ENCODE data around the gene TMED10.
"Not testable (repeated sequence)": the region's sequence is repeated elsewhere in the genome, so short reads cannot be mapped to it uniquely, and the experiment has no call there.

Gene TMED10

GRCh38 chr14:75190023-75190422 lies 13.6 kb upstream of the TMED10 start:
- no peak for DNase-seq

- DNase-seq: no peak
Measured at GRCh38 chr14:75188520-75189268, 12.3 kb upstream of the TMED10 start.

GRCh38 chr14:75188086-75188485 lies 11.7 kb upstream of the TMED10 start:
- no peak for DNase-seq

- DNase-seq: no peak
Measured at GRCh38 chr14:75186953-75187352, 10.5 kb upstream of the TMED10 start.

GRCh38 chr14:75185251-75186040 lies 9.0 kb upstream of the TMED10 start:
- DNase-seq: no peak

DNA sequence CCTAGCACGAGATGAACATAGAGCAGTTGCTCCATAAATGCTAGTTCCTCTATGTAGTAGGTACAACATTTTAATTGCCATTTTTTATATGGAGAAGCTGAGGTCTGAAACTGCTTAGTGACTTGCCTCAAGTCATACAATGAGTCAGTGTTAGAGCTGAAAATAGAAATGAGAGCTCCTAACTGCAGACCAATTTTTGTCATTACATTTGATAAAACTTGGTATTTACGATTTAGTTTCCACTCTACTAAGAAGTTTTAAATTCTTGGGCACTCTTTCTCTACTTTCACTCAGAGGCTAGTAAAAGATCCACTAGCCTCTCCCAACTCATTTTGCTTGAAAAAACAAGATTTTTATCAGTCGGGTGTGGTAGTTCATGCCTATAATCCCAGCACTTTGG lies 8.1 kb upstream of the TMED10 start:
- no peak for DNase-seq

GRCh38 chr14:75184039-75184438 lies 7.6 kb upstream of the TMED10 start:
- DNase-seq: no peak

DNA sequence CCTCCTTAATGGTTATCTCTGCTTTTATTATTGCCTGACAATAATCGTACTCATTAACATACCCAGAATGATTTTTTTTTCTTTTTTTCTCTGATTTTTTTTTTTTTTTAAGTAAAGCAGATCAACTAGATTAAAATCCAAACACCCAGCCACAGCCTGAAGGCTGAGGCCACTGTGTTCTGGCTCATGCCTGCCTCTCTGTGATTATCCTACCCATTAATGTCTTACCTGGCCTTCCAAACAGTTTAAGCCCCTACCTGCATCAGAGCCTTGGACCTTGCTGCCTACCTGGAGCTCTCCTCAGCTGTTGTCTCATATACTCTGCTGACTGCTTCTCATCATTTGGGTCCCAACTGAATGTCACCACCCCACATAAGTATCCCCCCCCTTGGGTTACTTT lies 6.8 kb upstream of the TMED10 start:
- DNase-seq: no peak

- no peak for DNase-seq
Measured at GRCh38 chr14:75182821-75183220, 6.4 kb upstream of the TMED10 start.

- DNase-seq: not testable (repeated sequence)
Measured at GRCh38 chr14:75182163-75182562, 5.8 kb upstream of the TMED10 start.

DNA sequence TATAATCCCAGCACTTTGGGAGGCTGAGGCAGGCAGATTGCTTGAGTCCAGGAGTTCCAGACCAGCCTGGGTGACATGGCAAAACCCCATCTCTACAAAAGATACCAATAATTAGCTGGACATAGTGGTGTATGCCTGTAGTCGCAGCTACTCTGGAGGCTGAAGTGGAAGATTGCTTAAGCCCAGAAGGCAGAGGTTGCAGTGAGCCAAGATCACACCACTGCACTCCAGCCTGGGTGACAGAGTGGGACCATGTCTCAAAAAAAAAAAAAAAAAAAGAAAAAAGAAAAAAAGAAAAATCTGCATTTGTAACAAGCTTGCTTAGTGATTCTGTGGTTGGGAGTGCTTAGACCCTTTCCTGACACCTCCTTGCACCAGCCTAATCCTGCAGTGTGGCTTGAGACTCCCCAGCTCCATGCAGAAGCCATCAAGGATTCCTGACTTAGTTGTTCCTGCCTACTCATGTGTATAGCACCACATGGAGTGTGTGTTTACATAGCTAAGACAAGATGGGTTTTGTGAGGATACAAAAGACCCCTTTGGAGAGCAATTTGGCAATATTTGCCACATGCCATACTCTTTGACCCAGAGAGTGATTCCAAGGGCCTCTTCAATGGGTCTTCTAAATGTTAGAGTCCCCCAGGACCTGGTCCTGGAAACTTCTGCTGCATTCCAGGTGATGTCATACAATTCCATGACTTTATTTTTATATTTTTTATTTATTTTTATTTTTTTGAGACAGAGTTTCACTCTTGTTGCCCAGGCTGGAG lies 5.1 kb upstream of the TMED10 start:
- DNase-seq: no peak

DNA sequence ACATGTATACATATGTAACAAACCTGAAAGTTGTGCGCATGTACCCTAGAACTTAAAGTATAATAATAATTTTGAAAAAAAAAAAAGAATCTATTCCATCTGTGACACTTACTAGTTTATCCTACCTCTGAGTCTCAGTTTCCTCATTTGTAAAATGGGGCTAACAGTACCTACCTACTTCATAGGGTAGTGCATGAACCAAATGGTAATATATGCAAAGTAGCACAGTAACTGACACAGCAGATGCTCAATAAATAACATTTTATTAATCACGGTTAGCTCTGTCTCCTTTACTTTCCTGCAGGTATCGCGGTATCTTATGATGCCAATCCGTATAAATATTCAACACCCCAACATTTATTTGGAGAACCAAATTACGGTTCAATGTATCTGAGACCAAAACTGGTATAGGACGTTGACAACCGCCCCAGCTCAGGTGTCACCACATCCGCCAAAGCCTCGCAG lies 703 bp downstream of the TMED10 start:
- DNase-seq: no peak

GRCh38 chr14:75174066-75174465 lies 2.3 kb downstream of the TMED10 start:
- no peak for DNase-seq

DNA sequence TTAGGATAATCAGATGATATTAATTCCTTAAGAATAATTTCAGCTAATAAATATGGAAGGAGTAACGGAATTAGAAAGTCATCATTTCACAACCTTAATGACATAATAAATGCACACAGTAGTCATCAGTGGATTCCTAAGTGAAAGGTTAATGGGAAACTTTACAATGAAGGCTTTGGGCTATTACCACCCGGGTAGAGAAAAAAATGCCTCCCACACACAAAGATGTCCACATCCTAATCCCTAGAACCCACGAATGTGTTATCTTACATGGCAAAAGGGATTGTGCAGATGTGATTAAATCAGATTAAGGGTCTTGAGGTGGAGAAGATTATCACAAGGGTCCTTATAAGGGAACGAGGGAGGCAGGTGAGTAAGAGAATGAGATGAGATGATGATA lies 5.6 kb downstream of the TMED10 start:
- DNase-seq: no peak

GRCh38 chr14:75168586-75169335 lies 7.7 kb downstream of the TMED10 start:
- no peak for DNase-seq

- DNase-seq: no peak
Measured at GRCh38 chr14:75167325-75167724, 9.1 kb downstream of the TMED10 start.

DNA sequence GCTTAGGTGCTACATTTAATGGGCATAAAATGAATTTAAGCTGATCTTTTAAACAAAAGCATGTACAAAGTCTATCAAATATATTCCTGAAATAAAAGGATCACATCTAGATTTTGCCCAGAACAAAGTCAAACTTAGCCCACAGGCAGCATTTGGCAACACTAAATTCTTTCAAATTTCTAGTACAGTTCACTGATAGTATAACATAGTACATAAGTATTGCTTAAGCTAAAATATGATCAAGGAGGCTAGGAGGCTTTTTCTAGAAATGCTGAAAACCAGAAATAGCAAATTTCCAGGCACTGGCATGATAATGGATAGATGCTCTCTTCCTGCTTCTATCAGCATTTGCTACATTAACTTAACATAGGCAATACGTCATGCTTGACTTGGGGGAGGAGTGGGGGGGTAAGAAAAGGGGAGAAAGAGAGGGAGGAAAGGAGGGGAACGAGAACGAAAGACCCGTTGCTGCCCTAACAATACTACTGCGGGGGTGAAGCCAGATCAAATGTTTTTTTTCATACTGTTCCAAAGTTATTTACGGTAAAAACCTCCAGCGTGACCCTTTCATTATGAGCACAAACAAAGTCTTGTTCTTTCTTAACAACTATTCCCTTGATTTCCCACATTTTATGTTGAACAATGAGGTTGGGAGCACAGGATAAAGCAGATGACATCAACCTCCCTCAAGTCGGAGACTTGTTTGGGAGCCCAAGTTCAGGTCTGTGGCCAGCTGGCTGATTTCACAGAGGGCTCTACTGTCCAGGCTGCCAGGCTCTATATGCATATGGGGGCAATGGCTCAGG lies 10.6 kb downstream of the TMED10 start:
- DNase-seq: no peak

DNA sequence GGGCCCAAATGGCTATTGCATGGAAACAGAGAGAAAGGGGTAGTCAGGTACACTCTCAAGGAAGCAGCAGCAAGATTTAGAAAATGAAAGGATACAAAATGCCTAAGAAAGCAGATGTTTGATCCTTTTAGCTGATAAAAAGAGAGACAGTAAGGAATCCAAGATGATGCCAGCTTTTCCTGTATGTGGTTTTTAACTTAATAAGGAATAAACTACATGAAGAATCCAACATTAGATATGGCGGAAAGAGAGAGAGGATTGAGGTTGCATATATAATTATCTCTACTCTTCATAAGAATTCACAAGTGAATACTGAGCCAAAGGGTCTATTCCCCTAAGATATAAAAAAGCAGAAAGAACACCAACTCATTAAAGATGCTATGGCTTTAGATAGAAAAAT lies 11.6 kb downstream of the TMED10 start:
- no peak for DNase-seq

DNA sequence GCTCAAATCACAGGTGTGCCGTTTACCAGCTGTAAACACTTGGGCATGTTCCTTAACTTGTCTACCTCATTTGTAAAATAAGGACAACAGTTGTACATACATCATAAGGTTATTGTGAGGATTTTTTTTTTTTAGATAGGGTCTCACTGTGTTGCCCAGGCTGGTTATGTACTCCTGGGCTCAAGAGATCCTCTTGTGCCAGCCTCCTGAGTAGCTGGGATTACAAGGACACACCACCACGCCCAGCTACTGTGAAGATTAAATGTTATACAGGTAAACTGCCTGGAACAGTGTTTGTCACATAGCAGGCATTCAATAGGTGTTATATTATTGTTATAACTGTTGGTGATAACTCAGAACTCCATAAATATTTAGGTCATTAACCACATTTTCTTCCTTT lies 12.7 kb downstream of the TMED10 start:
- no peak for DNase-seq

DNA sequence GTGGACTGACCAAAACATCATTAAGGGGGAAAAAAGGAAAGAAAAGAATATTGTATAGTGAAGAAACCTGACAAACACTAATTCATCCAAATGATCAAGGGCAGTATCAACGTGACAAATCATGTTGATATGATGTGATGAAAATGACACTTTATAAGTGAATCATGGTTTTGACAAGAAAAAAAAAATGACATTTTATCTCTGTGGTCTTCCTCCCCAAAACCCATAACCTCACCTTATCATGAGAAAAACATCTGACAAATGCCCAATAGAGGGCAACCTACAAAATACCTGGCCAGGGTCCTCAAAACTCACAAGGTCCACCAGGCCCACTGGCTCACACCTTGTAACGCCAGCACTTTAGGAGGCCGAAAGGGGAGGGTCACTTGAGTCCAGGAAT lies 13.8 kb downstream of the TMED10 start:
- DNase-seq: no peak

DNA sequence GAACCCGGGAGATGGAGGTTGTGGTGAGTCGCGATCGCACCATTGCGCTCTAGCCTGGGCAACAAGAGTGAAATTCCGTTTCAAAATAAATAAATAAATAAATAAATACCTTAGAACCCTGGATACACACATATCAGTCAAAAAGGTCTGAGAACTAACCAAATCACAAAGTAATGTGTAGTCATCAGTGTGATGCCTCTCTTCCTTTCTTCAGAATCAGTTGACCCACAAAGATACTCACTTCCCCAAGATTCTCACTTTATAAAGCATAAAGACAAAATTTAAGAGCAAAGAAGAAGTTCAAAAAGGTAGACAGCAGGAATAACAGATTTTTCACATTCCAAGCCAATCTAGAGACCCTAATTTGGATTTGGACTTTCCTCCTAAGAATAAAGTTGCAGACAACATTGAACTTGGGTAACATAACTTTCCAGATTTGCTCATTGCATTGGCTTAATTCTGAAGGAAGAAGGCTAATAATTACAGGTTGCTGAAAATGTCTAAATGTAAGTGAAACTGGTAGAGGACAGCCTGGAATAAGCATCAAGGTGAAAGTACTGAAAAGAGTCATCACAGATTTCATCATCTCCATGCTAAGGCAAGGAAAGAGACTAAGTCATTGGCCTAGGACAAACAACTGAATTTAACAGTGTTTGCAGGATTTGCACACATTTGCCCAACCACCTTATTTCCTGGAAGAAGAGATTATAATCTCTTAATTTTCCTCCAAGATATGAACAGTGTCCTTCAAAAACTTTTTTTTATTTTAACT lies 17.4 kb downstream of the TMED10 start:
- no peak for DNase-seq
